K562 (cell line): ENCODE measurements around the gene ERBB3. TPM values are rescaled to one million over a fixed set of nuclear protein-coding genes. Genes with fewer than 3 reads are reported as not detected.
A peak's percentile ranks its signal among the peaks of the same experiment; 100 is the strongest.

Source experiments
- ATF7 ChIP-seq: fragments of 450-650 bp; IDR thresholded peaks from 2 replicates; pipeline ENCODE4 v1.7.1; 2014; ENCODE audit warnings: mild to moderate bottlenecking, moderate library complexity
- CCAR2 ChIP-seq: fragments of 200-400 bp; formaldehyde crosslinking; IDR thresholded peaks from 2 replicates; pipeline ENCODE4 v1.6.1; 2017; ENCODE audit warnings: mild to moderate bottlenecking, low read depth, low read length
- ERF ChIP-seq: fragments of 450-650 bp; formaldehyde crosslinking; IDR thresholded peaks from 2 replicates; pipeline ENCODE4 v1.4.0; 2020; ENCODE audit warnings: mild to moderate bottlenecking, mixed read lengths
- GABPB2 ChIP-seq: fragments of 250-450 bp; sonication (Bioruptor Pico); conservative IDR thresholded peaks from 2 replicates; pipeline ENCODE4 v1.5.1; 2021; ENCODE audit warnings: mild to moderate bottlenecking
- GTF2E2 ChIP-seq: fragments of 200-800 bp; sonication (Bioruptor generic); IDR thresholded peaks from 2 replicates; pipeline ENCODE4 v1.6.1; 2016; ENCODE audit warnings: missing genetic modification characterization, missing compliant biosample characterization
- MAZ ChIP-seq, 2 experiments: fragments of 450-650 bp in 1 of 2; sonication (generic) in 1 of 2; formaldehyde crosslinking; IDR thresholded peaks in 1 of 2; conservative IDR thresholded peaks in 1 of 2; 2 replicates each; pipeline versions ENCODE4 v1.4.0 to v1.5.0; 2020; ENCODE audit warnings: mild to moderate bottlenecking in 1 of 2, missing genetic modification reagents in 1 of 2
- NR1H2 ChIP-seq: sonication (generic); formaldehyde crosslinking; IDR thresholded peaks from 2 replicates; pipeline ENCODE4 v1.4.0; 2020; ENCODE audit warnings: mild to moderate bottlenecking, missing genetic modification reagents
- PML ChIP-seq: IDR thresholded peaks from 2 replicates; pipeline ENCODE4 v1.6.1; 2012; ENCODE audit warnings: low read length, inconsistent platforms
- SIN3A ChIP-seq, 2 experiments: fragments of 150-350 bp in 1 of 2; IDR thresholded peaks; 2 replicates each; pipeline ENCODE4 v1.6.1; 2011 to 2016; ENCODE audit warnings: borderline replicate concordance in 2 of 2, low read depth in 2 of 2, low read length in 2 of 2, mild to moderate bottlenecking in 2 of 2, moderate library complexity in 2 of 2; ENCODE audit not compliant: control insufficient read depth in 1 of 2
- SUPT5H ChIP-seq: fragments of 450-650 bp; IDR thresholded peaks from 2 replicates; pipeline ENCODE4 v1.6.1; 2016
- TAF9B ChIP-seq: fragments of 450-650 bp; IDR thresholded peaks from 2 replicates; pipeline ENCODE4 v1.6.1; 2018; ENCODE audit warnings: mild to moderate bottlenecking; ENCODE audit not compliant: partially characterized antibody
- TEAD4 ChIP-seq, 2 experiments: sonication (generic) in 1 of 2; formaldehyde crosslinking in 1 of 2; IDR thresholded peaks; 2 replicates each; pipeline versions ENCODE4 v1.6.1 to v1.8.0; 2012 to 2022; ENCODE audit warnings: borderline replicate concordance in 1 of 2, inconsistent platforms in 1 of 2, low read length in 1 of 2, mild to moderate bottlenecking in 1 of 2, missing genetic modification reagents in 1 of 2
- ZNF589 ChIP-seq: fragments of 200-800 bp; sonication (Bioruptor generic); IDR thresholded peaks from 2 replicates; pipeline ENCODE4 v1.6.1; 2016; ENCODE audit warnings: low read depth, missing genetic modification characterization, missing compliant biosample characterization
- polyA plus RNA-seq, 8 experiments: library from polyadenylated mRNA; depleted of rRNA in 4 of 8; stranded (reverse) in 5 of 8; unstranded in 3 of 8; fragments of >200 nt; fragmentation: Nextera tagmentation in 2 of 8; fragmentation: Illumina TruSeq in 1 of 8; extraction: Ambion mirVana in 2 of 8; extraction: Trizol in 1 of 8; gene quantifications; 2 replicates each; pipeline versions ENCODE4 v1.2.1 to v1.2.3, GENCODE V29; 2011 to 2014; ENCODE audit warnings: inconsistent platforms in 1 of 8, missing spikeins in 1 of 8
- total RNA-seq, 7 experiments: library from RNA; depleted of rRNA in 6 of 7; stranded (reverse); fragments of >200 nt in 6 of 7; fragmentation: Illumina TruSeq in 2 of 7; extraction: Trizol in 2 of 7; gene quantifications; 2 replicates each; pipeline versions ENCODE4 v1.2.1 to v1.2.3, GENCODE V29; 2011 to 2021; ENCODE audit warnings: low replicate concordance in 1 of 7
- TF ChIP-seq, protein P1 (sequence below): fragments of 450-650 bp; IDR thresholded peaks from 2 replicates; pipeline ENCODE4 v1.6.1; 2016; ENCODE audit warnings: borderline replicate concordance
- TF ChIP-seq, protein P2 (sequence below), 2 experiments: fragments of 450-650 bp in 1 of 2; sonication (generic) in 1 of 2; formaldehyde crosslinking in 1 of 2; IDR thresholded peaks in 1 of 2; conservative IDR thresholded peaks in 1 of 2; 2 replicates each; pipeline versions ENCODE4 v1.6.1 to v1.8.1; 2016 to 2023; ENCODE audit warnings: mild to moderate bottlenecking in 2 of 2, moderate library complexity in 2 of 2, inconsistent platforms in 1 of 2, missing genetic modification reagents in 1 of 2
- TF ChIP-seq, protein P3 (sequence below), 2 experiments: fragments of 450-650 bp; conservative IDR thresholded peaks; 2 replicates each; pipeline ENCODE4 v1.6.1; 2017; ENCODE audit warnings: mild to moderate bottlenecking in 2 of 2, moderate library complexity in 2 of 2
- TF ChIP-seq, protein P4 (sequence below): fragments of 450-650 bp; IDR thresholded peaks from 2 replicates; pipeline ENCODE4 v1.7.1; 2018; ENCODE audit warnings: mild to moderate bottlenecking, low read depth; ENCODE audit not compliant: partially characterized antibody

The ERBB3 gene
- total and polyA plus RNA-seq, 9 of the 15 experiments (the other 6 are each of a cell fraction or from before 2014, with no cell fraction given), result 1.5 to 5.4 (median 3.8) TPM

DNA sequence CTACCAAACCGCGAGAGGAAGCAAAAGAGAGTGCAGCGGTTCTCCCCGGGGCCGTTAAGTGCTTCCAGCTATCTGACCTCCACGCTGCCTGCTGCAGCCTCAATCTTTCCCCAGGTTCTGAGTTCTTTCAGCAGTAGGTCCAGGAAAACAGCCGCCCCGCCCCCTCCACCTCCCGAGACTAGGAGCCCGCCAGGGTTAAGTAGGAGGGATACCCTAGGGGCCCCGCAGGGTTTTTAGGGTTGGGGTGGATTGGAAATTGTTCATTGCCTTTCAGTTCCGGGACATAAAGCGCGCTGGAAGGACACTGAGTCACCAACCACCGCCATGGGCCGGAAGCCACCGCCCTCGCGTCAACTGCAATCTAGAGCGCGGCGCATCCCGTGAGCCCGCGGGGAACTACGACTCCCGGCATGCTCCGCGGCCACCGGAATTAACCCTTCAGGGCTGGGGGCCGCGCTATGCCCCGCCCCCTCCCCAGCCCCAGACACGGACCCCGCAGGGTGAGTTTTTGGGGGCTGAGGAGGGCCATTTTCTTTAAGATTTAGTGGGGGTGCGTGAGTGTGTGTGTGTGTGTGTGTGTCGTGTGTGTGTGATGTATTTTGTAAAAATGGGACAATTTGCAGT, 72.3 kb downstream of the ERBB3 start, which contains the start of gene MYL6B (continued):
- TF ChIP-seq, protein P1, sequence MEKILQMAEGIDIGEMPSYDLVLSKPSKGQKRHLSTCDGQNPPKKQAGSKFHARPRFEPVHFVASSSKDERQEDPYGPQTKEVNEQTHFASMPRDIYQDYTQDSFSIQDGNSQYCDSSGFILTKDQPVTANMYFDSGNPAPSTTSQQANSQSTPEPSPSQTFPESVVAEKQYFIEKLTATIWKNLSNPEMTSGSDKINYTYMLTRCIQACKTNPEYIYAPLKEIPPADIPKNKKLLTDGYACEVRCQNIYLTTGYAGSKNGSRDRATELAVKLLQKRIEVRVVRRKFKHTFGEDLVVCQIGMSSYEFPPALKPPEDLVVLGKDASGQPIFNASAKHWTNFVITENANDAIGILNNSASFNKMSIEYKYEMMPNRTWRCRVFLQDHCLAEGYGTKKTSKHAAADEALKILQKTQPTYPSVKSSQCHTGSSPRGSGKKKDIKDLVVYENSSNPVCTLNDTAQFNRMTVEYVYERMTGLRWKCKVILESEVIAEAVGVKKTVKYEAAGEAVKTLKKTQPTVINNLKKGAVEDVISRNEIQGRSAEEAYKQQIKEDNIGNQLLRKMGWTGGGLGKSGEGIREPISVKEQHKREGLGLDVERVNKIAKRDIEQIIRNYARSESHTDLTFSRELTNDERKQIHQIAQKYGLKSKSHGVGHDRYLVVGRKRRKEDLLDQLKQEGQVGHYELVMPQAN, result peak; percentile 50; the same call in 1 of the 2 replicates
- TF ChIP-seq TAF9B, result peak; percentile 66
- TF ChIP-seq, protein P2, sequence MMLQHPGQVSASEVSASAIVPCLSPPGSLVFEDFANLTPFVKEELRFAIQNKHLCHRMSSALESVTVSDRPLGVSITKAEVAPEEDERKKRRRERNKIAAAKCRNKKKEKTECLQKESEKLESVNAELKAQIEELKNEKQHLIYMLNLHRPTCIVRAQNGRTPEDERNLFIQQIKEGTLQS (IDR thresholded peaks at IDR 0.05), result peak; percentile 80
- TF ChIP-seq, protein P2 (CRISPR knock-in tag; conservative IDR thresholded peaks at IDR 0.05), result no peak
- TF ChIP-seq TEAD4 (IDR thresholded peaks at IDR 0.05; ENCODE audit: low read length), result 0 out of 2 replicates have a peak, but pooled peaks have one; percentile 15
- no peak for TF ChIP-seq TEAD4 (CRISPR knock-in tag; IDR thresholded peaks at IDR 0.05; ENCODE audit: borderline replicate concordance)
- TF ChIP-seq ERF (CRISPR knock-in tag), result 0 out of 2 replicates have a peak, but pooled peaks have one; percentile 26
- TF ChIP-seq ATF7, result peak; percentile 66
- TF ChIP-seq, protein P3, sequence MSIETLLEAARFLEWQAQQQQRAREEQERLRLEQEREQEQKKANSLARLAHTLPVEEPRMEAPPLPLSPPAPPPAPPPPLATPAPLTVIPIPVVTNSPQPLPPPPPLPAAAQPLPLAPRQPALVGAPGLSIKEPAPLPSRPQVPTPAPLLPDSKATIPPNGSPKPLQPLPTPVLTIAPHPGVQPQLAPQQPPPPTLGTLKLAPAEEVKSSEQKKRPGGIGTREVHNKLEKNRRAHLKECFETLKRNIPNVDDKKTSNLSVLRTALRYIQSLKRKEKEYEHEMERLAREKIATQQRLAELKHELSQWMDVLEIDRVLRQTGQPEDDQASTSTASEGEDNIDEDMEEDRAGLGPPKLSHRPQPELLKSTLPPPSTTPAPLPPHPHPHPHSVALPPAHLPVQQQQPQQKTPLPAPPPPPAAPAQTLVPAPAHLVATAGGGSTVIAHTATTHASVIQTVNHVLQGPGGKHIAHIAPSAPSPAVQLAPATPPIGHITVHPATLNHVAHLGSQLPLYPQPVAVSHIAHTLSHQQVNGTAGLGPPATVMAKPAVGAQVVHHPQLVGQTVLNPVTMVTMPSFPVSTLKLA (conservative IDR thresholded peaks at IDR 0.05), result peak; percentile 73 to 82; a peak in 3 of 4 replicates
- no peak for TF ChIP-seq CCAR2
- TF ChIP-seq, protein P4, sequence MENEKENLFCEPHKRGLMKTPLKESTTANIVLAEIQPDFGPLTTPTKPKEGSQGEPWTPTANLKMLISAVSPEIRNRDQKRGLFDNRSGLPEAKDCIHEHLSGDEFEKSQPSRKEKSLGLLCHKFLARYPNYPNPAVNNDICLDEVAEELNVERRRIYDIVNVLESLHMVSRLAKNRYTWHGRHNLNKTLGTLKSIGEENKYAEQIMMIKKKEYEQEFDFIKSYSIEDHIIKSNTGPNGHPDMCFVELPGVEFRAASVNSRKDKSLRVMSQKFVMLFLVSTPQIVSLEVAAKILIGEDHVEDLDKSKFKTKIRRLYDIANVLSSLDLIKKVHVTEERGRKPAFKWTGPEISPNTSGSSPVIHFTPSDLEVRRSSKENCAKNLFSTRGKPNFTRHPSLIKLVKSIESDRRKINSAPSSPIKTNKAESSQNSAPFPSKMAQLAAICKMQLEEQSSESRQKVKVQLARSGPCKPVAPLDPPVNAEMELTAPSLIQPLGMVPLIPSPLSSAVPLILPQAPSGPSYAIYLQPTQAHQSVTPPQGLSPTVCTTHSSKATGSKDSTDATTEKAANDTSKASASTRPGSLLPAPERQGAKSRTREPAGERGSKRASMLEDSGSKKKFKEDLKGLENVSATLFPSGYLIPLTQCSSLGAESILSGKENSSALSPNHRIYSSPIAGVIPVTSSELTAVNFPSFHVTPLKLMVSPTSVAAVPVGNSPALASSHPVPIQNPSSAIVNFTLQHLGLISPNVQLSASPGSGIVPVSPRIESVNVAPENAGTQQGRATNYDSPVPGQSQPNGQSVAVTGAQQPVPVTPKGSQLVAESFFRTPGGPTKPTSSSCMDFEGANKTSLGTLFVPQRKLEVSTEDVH, result peak; percentile 43
- TF ChIP-seq GABPB2 (CRISPR knock-in tag), result no peak
- peak; percentile 66 to 77 for TF ChIP-seq MAZ (CRISPR knock-in tag; conservative IDR thresholded peaks at IDR 0.05 in 1 of 2, IDR thresholded peaks at IDR 0.05 in 1 of 2)
- no peak for TF ChIP-seq NR1H2 (CRISPR knock-in tag)
- TF ChIP-seq ZNF589 (CRISPR knock-in tag), result 0 out of 2 replicates have a peak, but pooled peaks have one; percentile 36
- TF ChIP-seq SIN3A (IDR thresholded peaks at IDR 0.05; ENCODE audit: borderline replicate concordance in 2 of 2, control insufficient read depth in 1 of 2, low read depth in 2 of 2, low read length in 2 of 2), result peak in 1 of 2 experiments; percentile 13; a peak in 2 of 4 replicates
- peak; percentile 83; the same call in 1 of the 2 replicates for TF ChIP-seq GTF2E2
- peak; percentile 65 for TF ChIP-seq PML
- peak; percentile 79 for TF ChIP-seq SUPT5H
